Suppressor macrophage (primary cell): ENCODE measurements around the gene BLOC1S1.
"Not testable (repeated sequence)": the region's sequence is repeated elsewhere in the genome, so short reads cannot be mapped to it uniquely, and the experiment has no call there.

Experiments
- DNase-seq, 4 experiments: peaks; one replicate each; pipeline ENCODE4 v3.0.0-alpha.2; 2020 to 2022

BLOC1S1 gene

GRCh38 chr12:55745361-55746173 lies 29.7 kb downstream of the BLOC1S1 start:
- no peak for DNase-seq

- DNase-seq = no peak
Observed at GRCh38 chr12:55746174-55746912, 30.5 kb downstream of the BLOC1S1 start.

- no peak for DNase-seq
Observed at GRCh38 chr12:55746913-55747231, 31.0 kb downstream of the BLOC1S1 start.

- no peak for DNase-seq
Observed at GRCh38 chr12:55748230-55748993, 32.6 kb downstream of the BLOC1S1 start.

GRCh38 chr12:55755246-55755645 lies 39.4 kb downstream of the BLOC1S1 start:
- no peak for DNase-seq

- no peak for DNase-seq
Observed at GRCh38 chr12:55757701-55758100, 41.9 kb downstream of the BLOC1S1 start.

GRCh38 chr12:55758575-55758974 lies 42.7 kb downstream of the BLOC1S1 start:
- not testable (repeated sequence) for DNase-seq

DNA sequence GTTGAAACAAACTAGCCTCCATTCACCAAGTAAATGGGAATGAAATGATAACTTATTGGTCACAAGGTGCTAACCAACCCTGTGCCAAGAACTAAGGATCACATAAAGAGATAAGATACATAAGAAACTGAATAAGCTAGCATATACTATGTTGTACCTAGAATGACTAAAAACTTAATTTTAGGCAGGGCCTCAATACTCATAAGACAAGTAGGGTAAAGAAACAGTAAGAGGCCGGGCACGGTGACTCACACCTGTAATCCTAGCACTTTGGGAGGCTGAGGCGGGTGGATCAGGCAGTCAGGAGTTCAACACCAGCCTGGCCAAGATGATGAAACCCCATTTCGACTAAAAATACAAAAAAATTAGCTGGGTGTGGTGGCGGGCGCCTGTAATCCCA lies 44.8 kb downstream of the BLOC1S1 start:
- DNase-seq = no peak

- no peak for DNase-seq
Observed at GRCh38 chr12:55762646-55763045, 46.8 kb downstream of the BLOC1S1 start.

GRCh38 chr12:55765736-55766290 lies 50.0 kb downstream of the BLOC1S1 start:
- no peak for DNase-seq

DNA sequence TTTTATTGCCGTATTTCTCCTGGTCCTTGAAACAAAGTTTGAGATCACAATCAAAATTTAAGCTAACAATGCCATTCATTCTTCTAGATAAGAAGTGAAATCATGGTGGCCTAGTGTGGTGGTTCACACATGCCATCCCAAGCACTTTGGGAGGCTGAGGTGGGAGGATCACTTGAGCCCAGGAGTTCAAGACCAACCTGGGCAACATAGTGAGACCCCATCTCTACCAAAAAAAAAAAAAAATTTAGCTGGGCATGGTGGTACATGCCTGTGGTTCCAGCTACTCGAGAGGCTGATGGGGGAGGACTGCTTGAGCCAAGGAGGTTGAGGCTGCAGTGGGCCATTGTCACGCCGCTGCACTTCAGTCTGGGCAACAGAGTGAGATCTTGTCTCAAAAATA lies 51.3 kb downstream of the BLOC1S1 start:
- DNase-seq = no peak
